ENCODE results near the gene ALG14.
"Not testable (repeated sequence)": the region's sequence is repeated elsewhere in the genome, so short reads cannot be mapped to it uniquely, and the experiment has no call there.

The ALG14 gene

DNA sequence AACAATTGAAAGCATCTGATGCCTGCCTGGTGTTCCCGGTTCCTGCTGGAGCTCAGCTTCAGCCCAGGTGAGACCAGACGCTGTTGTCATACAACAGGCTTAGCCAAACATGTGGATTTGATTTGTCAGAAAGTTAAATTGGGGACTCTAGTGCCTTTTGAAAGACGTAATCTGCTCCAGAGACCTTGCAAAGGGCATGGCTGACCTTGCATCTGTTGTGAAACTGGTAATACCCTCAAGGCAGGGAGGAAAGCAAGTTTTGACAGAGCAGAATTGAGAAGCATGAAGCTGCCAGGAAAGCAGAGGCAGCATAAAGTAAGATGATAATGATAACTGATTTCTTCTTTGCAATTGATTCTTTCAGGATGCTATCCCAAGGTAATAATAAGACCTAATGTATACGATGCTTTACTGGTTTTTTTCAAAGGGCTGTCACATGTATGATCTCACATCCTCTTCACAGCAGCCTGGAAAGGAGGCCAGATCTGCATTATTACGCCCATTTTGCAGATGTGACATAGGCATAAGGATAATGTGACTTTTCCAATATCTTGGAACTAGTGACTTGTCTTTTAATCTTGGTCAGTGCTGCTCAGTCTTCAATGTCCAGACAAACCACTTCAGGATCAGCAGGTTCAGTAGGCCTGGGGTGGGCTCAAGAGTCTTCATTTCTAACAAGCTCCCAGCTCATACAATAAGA lies 121.1 kb downstream of the ALG14 start:
- FAIRE-seq: no peak

DNA sequence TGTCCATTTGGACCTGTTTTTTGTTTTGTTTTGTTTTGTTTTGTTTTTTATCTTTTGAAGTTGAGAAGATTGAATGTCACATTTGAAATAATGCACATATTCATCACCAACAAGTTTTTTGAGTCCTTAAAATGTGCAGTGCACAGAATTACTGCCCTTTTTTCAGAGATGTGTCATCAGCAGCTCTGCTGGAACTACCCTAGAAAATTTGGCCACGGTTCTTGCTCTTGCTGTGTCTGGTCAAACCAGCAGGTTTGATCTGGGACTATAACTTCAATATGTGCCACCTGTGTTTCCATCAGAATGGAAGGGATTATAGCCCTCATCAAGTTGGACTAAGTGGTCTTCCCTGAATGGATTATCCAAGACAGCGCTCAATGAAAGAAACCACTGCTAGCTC lies 121.7 kb downstream of the ALG14 start:
- FAIRE-seq: no peak

DNA sequence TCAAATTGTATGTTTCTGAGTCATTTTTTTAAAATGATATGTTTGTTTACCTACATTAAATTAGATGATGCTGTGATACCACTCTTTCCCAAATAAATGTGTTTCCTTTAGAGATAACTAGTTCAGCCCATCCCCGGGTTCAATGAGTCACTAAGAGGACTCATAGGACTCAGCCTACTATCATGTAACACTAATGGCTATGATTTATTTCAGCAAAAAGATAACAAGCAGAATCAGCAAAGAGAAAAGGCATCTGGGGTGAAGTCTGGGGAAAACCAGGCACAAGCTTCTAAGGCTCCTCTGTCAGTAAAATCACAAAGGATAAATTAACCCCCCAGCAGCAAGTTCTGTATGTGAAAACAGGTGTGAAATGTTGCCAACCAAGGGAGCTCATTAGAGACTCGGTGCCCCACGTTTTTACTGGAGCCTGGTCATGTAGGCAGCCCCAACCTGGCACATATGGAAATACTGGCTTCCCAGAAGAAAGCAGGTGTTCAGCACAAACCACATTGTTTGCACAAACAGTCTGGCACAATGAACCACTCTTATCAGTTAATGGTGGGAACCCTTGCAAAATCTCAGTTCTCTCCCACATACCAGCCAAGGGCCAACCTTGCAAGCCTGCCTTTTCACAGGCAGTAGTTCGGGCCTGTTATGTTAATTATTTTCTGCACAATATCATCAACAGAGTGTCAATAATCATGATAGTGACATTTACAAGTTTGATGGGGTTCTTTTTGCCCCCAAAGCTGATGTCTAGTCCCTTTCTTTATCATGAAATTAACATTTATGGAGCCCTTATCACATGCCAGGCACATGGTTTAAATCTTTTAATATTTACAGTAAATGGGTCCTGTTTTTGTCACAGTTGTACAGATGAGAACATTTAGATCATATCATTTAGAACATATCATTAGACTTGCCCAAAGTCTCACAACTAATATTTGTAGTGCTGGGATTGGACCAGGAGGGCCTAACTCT lies 122.8 kb downstream of the ALG14 start:
- FAIRE-seq: no peak

DNA sequence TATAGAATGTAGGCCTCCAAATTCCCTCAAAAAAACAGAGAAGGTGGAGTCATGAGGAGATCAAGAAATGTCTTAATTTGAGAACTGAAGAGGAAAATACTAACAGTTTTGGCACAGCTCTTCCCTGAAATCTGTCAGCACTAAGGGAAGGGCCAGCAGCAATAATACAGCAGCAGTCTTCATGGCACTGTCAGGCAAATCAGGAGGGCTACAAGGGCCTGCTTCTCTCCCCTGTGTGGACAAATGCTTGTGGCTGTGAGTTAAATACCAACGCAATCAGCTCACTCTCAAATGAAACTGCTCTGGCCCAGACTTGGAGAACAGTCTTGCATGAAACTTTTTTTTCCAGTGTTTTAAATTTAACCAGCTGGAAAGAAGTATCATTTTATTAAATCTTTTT lies 125.3 kb downstream of the ALG14 start:
- no peak for FAIRE-seq

DNA sequence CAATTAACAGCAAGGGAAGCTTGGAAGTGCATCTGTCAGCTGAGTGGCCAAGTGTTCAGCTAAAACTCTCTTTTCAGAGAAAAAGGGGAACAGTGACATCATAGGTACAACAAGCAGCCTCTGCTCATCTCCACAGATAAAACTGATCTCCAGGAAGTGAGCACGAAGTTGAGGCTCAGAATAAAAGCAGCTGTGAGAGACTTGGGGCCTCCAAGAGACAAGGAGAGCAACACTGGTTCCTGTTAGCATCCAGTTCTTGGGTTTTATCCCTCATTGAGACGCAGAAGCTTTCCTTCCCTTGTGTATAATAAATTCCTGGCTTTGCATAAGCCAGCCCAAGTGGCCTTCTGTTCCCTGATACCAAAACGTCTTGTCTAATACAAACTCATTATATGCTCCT lies 125.9 kb downstream of the ALG14 start:
- FAIRE-seq: no peak

DNA sequence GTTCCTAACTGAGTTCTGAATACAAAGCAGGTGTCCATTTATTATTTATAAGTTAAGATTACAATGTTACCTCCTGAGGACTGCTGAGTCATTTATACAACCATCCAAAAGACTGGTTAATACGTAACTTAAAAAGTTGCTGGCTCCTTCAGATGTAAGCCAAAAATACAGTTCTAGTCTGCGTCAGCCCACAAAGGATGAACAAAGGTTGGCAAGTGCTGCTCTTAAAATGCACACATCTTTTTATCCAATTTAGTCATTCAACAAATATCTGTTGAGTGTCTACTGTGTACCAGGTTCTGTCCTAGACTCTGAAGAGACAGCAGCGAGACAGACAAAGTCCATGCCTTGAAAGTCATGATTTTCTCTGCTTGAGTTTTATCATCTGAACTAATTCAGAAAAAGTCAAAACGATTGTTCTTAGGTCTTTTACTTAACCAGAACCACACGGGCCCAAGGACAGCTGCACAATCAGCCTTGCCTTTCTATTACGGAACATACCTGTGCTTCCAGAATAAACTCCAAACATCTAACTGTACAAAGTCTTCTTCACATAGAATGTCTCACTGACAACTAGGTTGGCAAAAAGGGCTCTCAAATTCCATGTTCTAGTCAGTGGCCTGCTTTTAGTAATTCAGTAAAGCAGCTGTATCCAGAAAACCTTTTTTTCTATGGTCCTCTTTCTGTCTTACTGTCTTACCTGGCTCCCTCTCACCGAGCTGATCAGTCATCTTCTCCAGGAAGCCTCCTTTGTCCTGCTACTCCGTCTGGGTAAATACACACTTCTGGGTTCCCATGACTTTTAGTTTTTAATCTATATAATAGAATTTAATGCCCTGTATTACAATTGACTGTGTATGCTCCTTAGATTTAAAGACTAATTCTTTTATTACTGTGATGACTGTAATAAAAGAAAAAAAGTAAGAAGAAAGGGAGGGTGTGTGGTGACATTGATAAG lies 130.3 kb downstream of the ALG14 start:
- no peak for FAIRE-seq

DNA sequence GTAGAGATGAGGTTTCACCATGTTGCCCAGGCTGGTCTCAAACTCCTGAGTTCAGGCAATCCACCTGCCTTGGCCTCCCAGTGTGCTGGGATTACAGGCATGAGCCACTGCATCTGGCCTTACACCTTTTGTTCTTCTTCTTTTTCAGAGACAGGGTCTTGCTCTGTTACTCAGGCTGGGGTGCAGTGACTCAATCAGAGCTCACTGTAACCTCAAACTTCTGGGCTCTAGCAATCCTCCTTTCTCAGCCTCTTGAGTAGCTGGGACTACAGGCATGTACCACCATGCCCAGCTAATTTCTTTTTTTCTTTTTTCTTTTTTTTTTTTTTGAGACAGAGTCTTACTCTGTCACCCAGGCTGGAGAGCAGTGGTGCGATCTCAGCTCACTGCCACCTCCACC lies 131.3 kb downstream of the ALG14 start:
- not testable (repeated sequence) for FAIRE-seq

DNA sequence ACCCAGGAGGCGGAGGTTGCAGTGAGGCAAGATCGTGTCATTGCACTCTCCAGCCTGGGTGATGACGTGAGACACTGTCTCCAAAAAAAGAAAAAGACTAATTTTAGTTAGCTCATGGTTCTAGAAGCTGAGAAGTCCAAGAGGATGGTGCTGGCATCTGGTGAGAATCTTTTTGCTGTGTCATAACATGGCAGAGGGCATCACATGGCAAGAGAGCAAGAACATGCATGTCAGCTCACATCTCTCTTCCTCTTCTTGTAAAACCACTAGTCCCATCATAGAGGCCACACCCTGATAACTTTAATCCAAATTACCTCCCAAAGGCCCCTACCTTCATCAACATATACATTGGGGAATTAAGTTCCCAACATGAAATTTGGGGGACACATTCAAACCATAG lies 132.0 kb downstream of the ALG14 start:
- FAIRE-seq: no peak

DNA sequence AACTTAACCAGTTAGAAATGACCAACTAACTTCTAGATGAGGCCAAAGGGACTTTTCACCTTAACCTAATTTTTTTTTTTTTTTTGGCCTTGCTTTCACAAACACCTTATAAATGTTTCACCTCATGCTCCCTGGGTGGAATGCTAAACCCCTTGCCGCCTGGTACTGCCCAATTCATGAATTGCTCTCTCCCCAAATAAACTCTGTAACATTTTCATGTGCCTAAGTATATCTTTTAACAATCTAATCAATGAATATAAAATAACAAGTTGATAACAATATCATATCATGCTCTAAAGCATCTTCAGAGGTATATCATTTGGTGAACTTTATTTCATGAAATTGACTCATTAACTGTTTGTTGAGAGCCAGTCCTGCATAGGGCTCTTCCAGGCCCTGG lies 134.9 kb downstream of the ALG14 start:
- FAIRE-seq: no peak

DNA sequence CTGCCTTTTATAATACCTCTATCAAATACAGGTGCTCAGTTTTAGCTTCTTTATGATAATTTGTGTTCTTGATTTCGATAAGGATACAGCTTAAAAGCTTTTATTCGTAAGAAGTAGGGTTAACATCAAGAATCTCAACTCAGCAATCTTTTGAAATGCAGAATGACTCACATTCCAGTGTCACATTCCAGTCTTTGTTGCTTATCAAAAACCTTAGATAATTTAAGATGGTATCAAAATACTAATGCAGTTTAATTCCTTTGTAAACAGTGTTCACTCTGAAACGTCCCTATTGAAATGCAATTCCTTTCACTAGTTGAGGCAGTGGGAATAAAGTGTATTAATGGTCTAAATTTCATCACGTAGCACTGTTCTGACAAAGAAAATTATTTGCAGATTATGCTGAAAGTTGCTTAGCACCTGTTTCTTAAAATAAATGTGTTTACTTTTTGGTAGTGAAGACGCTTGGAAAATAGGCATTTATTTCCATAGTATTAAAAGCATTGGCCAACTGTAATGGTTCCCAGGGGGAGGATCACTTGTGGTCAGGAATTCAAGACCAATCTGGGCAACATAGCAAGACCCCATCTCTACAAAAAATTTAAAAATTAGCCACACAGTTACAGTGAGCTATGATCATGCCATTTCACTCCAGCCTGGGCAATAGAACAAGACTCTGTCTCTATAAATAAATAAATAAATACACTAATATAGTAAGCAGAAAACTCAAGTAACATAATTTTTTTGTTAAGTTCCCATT lies 135.7 kb downstream of the ALG14 start:
- FAIRE-seq: no peak

DNA sequence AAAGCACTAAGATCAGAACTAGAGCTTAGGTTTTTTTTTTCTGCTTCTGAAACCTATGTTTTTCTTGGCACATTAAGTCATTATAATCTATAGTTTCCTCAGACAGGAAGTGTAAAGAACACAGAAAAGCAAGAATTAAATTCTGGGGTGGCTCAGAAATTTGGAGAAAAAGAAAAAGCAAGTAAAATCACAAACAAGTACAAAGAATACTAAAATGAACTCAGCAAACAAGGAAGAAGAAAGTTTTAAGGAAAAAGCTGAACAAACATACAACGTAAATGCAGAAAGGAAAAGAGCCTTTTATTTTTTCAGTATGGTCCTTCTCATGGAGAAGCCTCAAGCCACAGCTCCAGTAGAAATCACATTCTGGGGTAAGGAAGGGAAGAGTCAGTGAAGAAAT lies 137.3 kb downstream of the ALG14 start:
- no peak for FAIRE-seq

DNA sequence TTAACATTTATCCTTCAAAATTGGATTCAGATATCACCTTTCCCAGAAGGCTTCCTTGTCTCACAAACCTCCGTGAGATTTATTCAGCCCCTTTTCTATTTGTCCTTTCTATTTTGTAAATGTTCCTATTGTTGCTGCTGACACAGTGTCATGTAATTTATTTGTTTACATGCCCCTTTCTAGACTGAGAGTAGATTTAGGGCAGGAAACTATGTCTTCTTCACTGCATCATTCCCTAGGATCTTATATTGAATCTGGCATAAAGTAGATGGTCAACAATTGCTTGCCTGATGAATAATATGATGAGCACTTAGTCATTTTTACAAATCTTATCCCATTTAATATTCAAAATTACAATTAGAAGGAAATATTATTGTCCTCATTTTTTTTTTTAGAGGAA lies 137.7 kb downstream of the ALG14 start:
- no peak for FAIRE-seq

DNA sequence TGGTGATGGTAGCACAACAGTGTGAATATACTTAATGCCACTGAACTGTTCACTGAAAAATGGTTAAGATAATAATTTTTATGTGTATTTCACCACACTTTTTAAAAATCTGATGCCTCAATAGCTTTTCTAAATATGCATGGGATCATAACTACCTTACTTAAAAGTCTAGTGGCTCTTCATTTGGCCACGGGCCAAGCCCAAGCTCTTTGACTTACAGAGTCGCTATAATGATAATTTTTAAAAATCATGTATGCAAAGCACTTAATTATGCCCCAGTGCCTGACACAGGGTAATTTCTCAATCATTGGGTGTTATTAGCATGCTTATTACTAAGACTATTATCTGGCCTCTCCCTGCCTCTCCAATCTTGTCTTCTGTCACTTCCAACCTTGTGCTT lies 138.2 kb downstream of the ALG14 start:
- no peak for FAIRE-seq

DNA sequence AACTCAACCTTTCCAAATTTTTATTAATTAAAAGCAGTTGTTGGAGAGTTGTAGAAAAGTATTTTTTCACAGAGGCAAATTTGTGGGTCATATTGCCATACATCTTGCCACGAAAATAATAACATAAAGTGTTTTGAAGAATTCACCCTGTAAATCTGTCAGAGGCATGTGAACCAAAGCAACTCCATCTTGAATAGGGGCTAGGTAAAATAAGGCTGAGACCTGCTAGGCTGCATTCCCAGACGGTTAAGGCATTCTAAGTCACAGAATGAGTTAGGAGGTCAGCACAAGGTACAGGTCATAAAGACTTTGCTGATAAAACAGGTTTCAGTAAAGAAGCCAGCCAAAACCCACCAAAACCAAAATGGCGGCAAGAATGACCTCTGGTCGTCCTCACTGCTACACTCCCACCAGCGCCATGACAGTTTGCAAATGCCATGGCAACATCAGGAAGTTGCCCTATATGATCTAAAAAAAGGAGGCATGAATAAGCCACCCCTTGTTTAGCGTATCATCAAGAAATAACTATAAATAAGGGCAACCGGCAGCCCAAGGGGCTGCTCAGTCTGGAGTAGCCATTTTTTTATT lies 141.4 kb downstream of the ALG14 start:
- FAIRE-seq: no peak

DNA sequence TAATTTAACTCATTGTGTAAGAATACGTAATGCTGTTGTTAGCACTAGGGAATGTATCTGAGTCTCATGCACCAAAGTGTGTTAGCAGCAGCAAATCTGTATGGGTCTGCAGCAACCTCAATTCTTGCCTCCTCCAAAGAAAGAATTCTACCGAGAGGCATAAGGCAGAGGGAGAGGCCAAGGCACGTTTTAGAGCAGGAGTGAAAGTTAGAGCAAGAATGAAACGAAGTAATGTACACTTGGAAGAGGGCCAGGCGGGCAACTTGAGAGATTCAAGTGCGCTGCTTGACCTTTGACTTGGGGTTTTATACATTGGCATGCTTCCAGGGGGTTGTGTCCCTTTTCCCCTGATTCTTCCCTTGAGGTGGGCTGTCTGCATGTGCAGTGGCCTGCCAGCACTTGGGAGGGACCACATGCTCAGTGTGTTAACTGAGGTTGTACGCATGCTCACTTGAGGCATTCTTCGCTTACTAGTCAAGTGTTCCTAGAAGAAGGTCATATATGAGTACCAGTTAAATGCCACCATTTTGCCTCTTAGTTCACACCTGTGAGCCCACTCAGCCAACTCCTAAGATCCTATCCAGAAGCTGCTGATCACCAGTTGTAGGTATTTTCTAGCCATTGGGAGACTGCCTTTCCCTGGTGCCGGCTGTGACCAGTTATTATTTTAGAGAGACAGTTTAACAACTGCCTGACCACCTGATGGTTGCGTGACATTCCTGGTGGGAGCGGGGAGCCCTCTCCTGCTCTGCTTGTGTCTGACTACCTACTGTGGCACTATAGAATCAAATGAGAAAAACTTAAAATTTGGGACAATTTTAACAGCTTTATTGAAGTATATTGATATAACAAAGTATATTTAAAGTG lies 143.2 kb downstream of the ALG14 start:
- no peak for FAIRE-seq

DNA sequence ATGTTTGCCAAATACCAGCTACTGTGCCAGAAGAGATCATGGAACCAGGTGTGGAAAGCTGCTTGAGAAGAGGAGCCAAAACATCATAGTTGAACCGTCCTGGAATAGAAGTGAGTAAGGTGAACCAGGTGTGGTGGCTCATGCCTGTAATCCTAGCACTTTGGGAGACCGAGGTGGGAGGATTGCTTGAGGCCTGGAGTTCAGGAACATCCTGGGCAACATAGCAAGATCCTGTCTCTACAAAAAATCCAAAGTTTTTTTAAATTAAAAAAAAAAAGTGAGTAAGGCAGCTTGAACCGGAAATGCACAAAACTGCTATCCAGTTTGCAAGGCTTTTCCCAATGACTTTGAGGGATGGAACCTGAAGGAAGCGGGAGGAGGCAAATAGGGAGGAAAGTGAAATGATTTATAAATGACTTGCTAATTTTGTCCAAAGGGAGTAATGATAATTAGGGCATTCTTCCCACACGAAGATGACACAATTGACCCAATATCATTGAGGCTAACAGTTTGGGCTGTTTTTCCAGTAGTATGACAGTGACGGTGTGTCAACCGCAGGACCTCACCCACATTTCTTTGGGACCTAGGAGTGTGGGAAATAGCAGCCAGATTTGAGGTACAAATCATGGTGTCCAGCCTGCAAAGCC lies 144.3 kb downstream of the ALG14 start:
- no peak for FAIRE-seq

DNA sequence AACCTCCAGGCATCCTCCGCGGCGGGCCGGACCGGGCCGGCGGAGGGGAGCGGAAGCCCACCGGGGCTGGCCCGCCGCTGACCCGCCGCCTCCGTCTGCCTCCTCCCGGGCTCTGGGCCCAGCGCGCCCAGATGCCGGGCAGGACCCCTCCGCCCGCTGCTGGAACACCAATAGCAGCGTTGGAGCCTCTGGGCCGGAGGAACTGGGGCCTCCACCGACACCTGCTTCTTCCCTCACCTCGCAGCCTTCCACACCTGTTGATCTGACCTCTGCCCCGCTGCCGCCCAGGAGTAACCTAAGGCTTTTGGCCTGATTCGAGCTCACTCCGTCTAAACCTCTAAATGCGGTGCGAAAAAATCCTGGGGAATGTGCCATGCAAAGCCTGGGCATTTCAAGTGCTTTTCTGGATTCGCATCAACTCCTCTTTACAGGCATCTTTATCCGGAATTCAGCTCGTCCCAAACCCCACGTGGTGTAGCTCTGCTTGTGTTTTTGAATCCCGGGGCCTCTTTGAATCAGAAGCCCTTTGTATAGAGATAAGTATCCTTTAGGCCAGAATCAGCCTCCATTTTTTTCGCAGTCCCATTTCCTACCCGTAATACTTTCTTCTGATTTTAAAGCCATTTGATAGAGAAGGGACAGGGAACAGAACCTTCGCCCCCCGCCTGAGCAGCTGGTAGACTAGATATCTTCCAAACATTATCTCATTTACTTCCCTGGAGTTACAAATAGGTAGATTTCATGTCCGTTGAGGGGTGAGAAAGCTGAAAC lies 145.2 kb downstream of the ALG14 start:
- FAIRE-seq: no peak

DNA sequence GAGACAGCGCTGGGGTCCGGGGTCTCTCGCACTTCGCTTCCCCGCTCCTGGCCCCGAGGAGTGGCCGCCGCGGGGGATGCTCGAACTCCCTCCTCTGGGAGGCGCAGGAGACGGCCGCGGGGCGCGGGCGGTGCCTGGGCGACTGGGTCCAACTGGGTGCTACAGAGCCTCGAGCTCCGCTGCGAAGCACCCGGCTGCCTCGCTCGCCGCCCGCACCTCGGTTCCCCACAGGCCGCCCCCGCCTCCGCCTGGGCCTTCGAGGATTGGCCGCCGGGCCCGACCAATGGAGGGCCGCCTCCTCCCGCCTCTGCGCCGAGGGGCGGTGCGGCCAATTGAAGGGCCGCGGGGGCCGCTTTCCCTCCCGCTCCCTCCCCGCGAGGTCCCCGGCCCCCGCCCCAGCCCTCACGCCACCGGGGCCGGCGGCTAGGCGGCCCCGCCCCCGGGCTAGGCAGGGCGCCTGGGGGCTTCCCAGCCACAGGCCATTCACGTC lies 145.8 kb downstream of the ALG14 start, which contains the start of gene CNN3:
TSS of gene CNN3 (minus strand) at position 196 of the 490 bp plus-strand sequence. CDS start 216 bp downstream, outside the sequence.
- FAIRE-seq: no peak
